Fibroblast of skin of left biceps (primary cell): ENCODE results near the gene TTBK1.

ENCODE experiments used
- DNase-seq, 2 experiments: peaks; one replicate each; pipeline ENCODE4 v3.0.0-alpha.2; 2013; ENCODE audit warnings: low read depth in 2 of 2

The TTBK1 gene

DNA sequence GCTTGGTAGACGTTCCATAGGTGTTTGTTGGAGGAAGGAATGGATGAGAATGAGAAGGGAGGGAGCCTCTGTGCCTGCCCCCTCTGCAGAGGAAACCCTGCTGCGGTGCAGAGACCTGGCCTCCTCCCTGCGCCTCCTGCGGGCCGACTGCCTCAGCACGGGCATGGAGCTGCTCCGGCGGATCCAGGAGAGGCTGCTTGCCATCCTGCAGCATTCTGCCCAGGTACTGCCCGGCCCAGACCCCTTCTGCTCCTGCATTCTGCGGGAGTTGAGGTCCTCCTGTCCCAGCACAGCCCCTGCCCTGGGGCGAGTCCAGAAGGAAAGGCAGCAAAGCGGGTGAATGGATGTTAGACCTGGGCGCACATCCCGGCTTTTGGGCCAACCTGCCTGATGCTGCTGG is 20.1 kb upstream of the TTBK1 start:
- no peak for DNase-seq

DNA sequence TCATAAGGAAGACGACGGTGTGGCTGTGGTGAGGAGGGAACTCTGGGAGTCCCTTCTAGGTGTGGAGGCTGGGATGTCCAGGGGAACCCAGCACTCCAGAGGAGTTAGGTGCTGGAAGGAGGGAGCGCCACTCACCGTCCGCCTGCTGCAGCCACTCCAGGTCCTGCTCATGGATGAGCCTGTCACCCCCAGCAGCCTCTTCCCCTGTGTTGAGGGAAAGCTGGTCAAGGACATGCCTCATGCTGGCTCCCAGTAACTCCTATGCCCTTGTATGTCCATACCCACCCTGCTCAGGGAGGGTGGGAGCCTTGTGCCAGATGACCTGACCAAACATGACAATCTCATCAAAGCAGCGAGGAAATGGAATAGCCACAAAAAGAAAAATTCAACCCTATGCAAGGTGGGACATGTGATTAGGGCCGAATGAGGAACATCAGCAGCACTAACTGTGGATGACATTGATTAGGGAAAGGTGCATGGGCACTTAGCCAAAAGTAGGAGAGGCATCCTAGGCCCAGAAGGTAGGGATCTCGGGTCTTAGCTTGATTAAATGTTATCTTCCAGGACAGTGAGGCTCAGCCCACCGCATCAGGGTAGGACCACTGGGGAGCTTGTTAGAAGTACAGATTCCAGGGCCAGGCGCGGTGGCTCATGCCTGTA is 17.0 kb upstream of the TTBK1 start:
- DNase-seq = no peak

DNA sequence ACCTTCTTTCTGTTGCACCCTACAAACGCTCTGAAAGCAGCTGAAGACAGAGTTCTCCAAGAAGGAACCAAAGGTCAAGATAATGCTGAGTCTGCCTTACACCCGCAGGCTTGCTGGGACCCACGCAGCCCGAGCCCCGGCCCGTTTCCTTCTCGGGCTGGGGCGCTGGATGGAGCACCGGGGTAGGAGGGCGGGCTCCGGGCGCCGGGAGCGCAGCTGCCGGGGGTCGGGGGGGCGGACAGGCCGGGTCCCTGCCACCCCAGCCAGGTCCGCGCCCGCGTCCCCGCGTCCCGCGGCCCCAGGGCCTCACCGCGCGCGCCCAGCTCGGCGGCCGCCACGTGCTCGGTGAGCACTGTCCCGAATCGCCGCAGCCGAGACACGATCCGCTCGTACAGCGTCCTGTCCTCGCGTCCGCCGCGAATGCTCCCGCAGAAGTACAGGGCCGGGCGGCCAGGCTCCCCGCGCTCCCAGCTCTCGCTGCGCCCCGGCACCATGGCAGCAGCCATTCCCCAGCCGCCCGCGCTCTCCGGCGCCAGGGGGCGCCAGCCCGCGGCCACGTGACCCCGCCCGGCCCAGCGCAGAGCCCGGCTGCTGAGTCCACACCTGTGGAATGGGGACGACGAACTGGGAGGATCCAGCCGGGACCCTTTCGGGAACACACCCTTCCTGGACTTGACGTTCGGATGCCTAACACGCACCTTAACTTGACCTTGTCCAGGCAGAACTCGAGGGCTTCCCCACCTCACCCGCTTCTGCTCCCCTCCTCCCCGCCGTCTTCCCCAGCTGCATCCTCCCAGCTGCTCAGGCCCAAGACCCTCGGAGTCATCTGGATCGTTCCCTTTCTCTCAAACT is 14.1 kb upstream of the TTBK1 start, which contains the start of gene DNPH1:
Gene DNPH1, minus strand, starts transcription at position 531 of the 852 bp plus-strand sequence. Its CDS starts 25 bp downstream, at position 506.
- DNase-seq = peak; percentile 14 to 21

DNA sequence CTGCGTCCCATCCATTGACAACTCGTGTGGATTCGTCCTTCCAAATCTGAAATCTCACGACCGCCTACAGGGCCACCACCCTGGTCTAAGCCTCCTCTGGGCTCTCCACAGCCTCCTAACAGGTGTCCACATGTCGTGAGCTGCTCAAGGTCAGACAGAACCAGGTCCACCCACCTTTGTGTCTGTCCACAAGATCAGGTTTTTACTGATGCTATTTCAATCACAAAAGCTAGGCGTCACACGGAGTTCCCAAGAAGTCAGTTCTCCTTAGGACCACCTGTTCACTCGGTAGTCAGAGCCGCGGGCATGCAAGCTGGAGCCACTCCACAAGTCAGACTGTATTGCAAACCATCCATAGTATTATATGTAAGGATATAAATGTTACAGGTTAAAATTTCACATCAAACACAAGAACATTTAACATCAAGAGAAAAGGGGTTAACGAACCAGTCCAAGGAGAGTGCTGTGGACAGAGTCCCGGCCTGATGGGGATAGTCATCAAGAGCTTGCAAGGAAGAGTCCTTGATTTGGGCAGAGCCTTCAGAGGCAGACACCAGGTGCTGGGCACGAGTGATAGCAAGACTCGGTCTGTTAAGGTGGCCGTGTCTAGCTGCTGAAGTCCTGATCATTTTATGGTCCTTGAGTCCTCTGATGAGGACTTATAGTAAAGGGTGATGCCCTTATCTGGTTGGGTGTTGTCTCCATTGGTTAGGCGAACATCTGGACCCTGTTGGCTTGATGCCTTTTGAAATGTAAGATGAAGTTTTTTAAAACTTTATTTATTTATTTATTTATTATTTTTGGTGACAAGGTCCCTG is 13.3 kb upstream of the TTBK1 start:
- DNase-seq = no peak

DNA sequence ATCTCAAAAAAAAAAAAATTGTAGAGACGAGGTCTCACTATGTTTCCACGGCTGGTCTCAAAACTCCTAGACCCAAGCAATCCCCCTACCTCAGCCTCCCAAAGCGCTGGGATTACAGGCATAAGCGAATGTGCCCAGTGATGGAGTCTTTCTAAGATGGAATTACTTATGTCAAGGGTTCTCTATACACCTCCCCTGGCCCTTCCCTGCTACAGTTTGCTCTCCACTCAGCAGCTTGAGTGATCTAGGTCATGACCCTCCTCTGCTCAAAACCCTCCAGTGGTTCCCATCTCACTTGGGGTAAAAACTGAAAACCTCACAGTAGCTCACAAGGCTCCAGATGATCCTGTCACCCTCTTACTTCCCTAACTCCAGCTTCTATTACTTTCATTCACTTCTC is 12.2 kb upstream of the TTBK1 start:
- DNase-seq = no peak

DNA sequence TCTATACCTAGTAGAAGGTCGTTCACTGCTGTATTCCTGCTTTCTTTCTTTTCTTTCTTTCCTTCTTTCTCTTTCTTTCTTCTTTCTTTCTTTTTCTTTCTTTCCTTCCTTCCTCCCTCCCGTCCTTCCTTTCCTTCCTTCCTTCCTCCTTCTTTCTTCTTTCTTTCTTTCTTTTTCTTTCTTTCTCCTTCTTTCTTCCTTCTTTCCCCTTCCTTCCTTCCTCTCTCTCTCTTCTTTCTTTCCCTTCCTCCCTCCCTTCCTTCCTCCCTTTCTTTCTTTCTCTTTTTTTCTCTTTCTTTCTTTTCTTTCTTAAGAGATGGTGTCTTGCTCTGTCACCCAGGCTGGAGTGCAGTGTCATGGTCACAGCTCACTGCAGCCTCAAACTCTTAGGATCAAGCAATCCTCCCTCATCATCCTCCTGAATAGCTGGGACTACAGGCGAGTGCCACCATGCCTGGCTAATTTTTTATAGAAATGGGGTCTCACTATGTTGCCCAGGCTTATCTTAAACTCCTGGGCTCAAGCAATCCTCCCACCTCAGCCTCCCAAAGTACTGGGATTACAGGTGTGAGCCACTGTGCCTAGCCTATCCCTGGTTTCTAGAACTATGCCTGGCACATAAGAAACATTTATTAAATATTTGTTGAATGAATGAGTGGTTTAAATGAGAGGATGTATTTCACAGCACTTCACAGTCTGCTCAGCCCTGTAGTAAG is 11.4 kb upstream of the TTBK1 start:
- no peak for DNase-seq

DNA sequence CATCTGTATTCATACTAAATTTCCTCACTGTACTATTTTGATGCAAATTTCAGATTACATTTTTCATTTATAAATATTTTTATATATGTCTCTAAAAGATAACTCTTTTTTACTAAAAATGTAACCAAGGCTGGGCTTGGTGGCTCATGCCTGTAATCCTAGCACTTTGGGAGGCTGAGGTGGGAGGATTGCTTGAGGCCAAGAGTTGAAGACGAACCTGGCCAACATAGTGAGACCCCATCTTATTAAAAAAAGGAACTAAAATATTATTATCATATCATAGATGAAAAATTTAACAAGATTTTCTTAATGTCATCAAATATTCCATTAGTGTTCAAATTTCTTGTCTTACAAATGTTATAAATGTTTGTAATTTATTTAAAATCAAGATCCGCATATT is 7.4 kb upstream of the TTBK1 start:
- DNase-seq = no peak

DNA sequence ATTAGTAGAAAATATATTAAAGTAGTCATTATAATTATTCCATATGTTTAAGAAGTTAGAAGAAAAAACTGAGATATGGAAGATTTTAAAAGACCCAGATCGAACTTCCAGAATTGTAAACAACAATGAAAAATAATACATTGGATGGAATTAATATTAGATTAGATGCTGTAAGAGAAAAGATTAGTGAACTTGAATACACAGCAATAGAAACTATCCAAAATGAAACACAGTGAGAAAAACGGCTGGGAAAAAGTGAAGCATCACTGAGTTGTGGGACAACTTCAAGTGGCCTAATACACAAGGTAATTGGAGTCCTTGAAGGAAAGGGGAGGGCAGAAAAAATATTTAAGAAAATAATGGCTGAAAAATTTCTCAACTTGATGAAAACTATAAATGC is 4.2 kb upstream of the TTBK1 start:
- DNase-seq = no peak

DNA sequence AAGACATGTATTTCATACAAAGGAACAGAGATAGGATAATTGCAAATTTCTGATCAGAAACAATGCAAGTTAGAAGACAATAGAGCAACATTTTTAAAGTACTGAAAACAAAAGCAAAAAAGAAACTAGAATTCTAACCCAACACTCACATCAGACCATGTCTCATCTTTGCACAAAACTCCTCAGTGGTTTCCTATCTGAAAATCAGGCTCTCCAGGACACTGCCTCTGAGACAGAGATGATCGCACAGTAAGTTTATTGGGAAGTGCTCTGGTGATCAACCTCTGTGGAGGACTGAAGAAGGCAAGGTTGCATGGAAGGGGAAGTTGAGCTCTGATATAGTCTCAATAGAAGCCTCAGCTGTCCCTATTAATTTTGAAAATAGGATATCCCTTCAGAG is 2.3 kb upstream of the TTBK1 start:
- DNase-seq = no peak

DNA sequence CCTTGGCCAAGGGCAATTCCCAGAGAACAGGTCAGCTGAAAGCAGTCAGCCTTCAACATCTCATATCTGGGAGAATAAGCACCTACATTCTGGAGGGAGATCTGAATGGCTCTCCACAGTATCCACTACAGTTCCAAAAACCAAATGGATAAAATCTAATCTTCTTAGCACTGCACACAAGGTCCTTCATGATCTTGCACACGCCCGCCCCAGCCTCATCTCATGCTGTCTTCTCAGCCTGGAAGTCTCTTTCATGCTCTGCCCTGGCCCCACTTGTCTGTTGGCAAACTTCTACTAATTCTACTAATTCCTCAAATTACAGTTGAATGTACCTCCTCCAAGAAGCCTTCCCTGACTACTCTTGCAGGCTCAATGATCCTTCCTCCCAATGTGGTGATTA is 1.8 kb upstream of the TTBK1 start:
- no peak for DNase-seq

DNA sequence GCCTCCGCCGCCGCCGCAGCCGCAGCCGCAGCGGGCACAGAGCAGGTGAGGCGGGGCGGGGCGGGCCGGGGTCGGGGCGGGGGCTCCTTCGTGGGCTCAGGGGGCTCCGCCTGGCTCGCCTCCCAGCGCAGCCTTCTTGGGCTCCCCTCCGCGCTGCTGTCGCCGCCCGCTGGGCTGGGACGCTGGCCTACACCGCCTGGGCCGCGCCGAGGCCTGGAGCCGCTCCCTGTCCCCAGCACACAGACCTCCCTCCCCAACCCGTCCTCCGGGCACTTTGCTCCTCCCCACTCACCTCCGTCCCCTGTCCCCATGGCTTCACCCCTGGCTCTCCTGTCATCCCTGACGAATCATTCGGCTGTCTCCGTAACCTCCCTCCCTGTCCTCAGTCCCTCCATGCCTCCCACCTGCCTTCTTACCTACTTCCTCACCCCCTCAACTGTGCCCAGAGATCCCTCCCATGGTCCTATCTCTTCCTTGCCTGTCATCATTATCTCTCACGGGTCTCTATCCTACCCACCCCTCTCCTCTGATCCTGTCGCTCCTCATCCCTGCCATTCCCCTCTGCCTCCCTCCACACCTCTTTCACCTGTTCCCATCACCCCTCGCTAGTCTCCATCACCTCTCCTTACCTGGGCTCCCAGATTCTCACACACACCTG is 512 bp downstream of the TTBK1 start:
- DNase-seq = no peak

DNA sequence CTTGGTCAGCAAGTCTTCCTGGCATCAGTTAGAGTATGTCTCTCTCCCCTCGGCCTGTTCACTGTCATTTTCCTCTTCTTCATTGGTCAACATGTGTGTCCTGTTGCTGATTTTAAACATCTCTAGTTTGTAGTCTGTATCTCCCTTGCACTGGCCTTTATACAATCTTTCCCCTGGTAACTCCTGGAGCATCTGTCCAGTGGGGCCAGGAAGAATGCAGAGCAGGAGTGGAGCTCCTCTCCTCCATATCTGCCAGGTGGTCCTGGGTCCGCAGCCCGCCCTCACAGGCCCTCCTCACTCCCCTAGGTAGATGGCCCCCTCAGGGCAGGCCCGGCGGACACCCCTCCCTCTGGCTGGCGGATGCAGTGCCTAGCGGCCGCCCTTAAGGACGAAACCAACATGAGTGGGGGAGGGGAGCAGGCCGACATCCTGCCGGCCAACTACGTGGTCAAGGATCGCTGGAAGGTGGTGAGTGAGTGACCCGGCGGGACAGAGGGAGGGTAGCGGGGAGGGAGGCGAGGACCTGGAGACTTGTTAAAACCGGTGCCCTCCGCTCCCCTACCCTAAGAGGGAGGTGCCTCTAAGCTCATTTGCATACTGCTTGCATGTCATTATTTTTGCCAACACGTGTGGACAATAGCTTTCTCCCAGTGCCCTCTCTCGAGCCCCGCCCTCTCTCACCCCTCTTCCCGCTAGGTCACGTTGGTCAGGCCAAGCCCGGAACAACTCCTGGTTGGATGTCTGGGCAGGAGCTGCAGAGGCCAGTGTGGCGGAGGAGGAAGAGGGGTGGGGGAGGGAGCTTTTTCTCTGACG is 3.2 kb downstream of the TTBK1 start:
- DNase-seq = no peak

DNA sequence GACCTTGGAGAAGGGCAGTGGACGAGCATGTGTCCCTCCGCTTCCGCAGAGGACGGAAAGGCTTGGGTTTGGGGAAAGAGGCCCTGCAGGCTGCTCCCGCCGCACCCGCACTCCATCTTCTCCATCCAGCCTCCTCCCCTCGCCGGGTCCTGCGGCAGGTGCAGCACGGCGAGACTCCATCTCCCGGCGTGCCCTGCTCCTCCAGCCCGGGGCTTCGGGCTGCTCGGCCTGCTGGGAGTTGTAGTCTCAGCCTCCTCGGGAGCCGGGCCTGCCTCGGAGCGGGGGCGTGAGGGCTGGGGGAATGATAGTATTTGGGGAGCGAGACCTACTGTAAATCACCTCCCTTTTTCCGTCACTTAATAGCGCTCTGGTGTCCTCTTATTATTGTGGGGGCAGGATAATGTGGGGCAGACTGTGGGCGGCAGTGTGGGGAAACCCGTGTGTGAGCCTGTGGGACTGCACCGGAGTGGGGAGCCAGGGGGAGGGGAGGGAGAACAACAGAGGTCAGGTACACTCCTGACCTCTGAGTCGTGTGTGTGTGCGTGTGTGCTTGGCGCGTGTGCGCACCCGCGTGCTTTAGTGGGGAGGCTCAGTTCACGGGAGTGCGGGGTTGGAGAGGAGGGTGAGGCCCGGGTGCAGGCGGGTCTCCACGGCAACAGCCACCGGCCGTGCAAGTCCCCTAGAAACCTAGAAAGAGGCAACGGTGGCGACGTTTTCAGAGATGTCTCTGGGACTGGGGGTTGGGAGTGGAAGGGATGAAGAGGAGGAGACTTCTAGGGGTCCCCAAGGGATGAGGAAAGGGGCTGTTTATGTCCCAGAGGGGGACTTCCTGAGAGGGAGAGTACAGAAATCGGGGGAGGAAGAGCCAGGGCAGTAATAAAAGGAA is 4.1 kb downstream of the TTBK1 start:
- no peak for DNase-seq

DNA sequence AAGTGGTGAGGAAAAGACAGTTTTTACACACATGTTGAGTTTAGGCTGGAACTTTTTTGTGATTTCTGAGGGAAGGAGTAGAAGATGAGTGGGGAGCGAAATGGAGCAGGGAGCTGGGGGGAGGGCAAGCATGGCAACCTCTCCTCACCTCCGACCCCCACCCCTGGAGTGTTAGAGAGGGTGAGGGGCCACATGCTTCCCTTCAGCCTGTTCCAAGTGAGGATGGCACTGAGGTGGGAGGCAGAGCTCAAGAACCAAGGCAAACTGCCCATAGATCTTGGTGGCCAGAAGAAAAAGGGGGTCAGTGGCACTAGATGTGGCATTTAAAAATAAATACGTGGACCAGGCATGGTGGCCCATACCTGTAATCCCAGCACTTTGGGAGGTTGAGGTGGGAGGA is 4.8 kb downstream of the TTBK1 start:
- no peak for DNase-seq

DNA sequence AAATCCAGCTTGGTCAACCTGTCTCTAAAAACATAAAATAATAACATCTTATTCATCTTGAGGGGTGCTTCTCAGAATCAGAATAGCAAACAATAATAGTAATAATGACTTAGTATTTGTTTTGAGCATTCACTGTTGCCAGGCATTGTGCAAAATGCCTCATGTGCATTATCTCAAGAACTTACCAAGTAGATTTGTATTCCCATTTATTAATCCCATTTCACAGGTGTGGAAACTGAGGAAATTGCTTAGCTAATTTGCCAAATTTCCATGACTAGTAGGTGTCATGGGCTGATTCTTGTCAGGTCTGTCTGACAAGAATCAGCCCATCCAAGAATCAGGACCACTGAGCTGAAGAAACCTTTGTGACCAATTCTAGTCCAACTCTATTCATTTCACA is 5.5 kb downstream of the TTBK1 start:
- DNase-seq = no peak

DNA sequence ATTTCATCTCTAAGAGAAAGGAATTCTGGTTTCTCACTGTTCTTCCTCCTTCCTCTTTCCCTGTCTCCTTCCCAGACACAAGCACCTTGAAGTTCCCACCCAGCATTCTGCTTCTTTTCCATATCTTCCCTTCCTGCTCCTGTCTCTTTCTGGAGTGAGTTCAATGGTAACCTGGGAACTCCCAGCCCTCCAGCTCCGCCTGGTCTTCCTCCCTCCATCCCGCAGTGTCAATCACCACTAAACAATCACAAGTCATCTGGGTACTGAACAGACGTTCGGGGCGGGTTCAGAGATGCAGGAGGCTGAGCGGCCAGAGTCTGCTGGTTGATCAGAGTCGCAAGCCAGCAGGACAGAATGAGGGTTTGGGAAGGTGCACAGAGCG is 7.7 kb downstream of the TTBK1 start:
- no peak for DNase-seq

DNA sequence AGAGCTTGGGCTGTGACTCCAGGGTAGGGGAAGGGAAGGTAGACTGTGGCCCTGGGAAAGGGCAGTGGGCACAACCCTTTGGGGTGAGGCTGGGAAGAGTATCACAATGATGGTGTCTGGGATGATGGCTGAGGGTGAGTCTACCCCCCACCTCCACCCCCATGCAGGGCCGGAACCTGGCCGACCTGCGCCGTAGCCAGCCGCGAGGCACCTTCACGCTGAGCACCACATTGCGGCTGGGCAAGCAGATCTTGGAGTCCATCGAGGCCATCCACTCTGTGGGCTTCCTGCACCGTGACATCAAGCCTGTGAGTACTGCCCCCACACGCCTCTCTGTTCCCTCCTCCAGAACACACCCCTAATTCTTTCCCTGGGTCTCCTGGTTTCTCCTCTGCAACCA is 10.1 kb downstream of the TTBK1 start:
- no peak for DNase-seq

DNA sequence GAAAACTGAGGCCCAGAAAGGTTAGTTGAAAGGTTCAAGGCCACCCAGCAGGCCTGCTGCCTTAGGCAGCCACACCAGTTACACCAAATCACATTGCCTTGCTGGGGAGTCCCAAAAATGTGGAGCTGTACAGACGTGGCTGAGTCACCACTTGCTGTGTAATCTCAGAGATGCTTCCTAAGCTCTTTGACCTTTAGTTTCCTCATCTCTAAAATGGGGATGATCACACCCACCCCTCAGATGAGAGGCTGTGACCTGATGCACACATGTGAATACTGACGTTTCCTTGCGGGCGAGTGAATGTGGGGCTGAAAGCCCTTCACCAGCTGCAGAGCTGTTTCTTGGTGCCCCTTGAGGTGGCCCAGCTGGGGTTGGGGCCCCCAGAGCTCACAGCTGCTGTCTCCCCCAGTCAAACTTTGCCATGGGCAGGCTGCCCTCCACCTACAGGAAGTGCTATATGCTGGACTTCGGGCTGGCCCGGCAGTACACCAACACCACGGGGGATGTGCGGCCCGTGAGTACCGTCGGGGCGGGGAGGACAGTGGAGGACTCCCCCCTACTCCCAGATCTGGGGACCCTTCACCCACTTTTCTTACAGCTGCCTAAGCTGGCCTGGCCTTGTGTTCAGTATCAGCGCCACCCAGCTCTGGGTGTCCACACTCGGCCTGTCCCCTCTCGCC is 11.0 kb downstream of the TTBK1 start:
- DNase-seq = no peak

DNA sequence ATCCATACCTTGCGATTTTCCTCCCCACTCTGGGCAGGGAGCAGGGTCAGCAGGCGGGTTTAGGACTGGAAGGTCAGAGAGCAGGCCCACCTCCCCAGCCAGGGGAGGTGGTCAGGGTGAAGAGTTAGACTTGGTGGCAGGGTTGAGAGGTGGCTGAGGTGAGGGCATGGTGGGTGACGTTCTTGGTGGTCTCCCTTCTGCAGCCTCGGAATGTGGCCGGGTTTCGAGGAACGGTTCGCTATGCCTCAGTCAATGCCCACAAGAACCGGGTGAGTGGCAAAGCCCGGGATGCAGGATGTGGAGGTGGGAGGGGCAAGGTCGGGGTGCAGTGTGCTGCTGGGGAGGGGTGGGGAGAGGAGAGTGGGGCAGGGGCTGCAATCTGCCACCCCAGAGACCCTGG is 11.6 kb downstream of the TTBK1 start:
- no peak for DNase-seq
